K562 (cell line): ENCODE measurements around the gene JMJD1C. TPM values are rescaled to one million over a fixed set of nuclear protein-coding genes. Genes with fewer than 3 reads are reported as not detected.

Experiments used
- ATAC-seq: fragments of 200-7000 bp; cut with Tn5 transposase; 3 replicates; pipeline ENCODE4 v1.9.1; 2020; ENCODE audit warnings: moderate library complexity
- BruUV-seq: library from RNA; stranded (reverse); fragments of 400-500 nt; replicated peaks from 2 replicates; lab custom pipeline; 2021; lab: Mats Ljungman, UMichigan
- CTCF ChIA-PET: fragments of 300-600 bp; formaldehyde crosslinking; extraction: SDS; loops from one replicate; lab custom pipeline; 2021; ENCODE audit warnings: low intra/inter-chr PET ratio; lab: Yijun Ruan, JAX
- POLR2A ChIA-PET: fragments of 300-600, 350-650 bp; sonication (Branson Sonifier 250); formaldehyde crosslinking; extraction: SDS; loops from one replicate; lab custom pipeline; 2021; ENCODE audit warnings: antibody characterized with exemption, inconsistent platforms; lab: Yijun Ruan, JAX
- DNase-seq, 4 experiments: peaks; one replicate each; pipeline versions ENCODE4 v3.0.0 to v3.0.0-alpha.2; 2011 to 2018; ENCODE audit warnings: low spot score in 3 of 4, mixed read lengths in 3 of 4; ENCODE audit errors: extremely low read depth in 1 of 4
- FAIRE-seq: peaks from 2 replicates; lab custom pipeline; 2011; peaks lifted over from hg19 to GRCh38; lab: Jason Lieb, UNC
- H2AFZ ChIP-seq: 2 replicates; pipeline ENCODE4 v1.6.0; 2011; ENCODE audit warnings: low read depth, low read length, control low read depth, inconsistent platforms
- H3K27ac ChIP-seq: fragments of 200-600 bp; 3 replicates; pipeline ENCODE4 v1.8.0; 2011; ENCODE audit warnings: low read depth, mild to moderate bottlenecking, control low read depth, inconsistent platforms, low read length, moderate library complexity, mixed read lengths; ENCODE audit errors: extremely low read depth
- H3K27me3 ChIP-seq, 2 experiments: fragments of 300-600 bp in 1 of 2; 2 replicates in 1 of 2; 3 replicates in 1 of 2; pipeline versions ENCODE4 v1.6.0 to v1.8.0; 2011; ENCODE audit warnings: inconsistent platforms in 2 of 2, low read length in 2 of 2, mild to moderate bottlenecking in 1 of 2, mixed read lengths in 1 of 2, moderate library complexity in 1 of 2; ENCODE audit not compliant: control insufficient read depth in 2 of 2, insufficient read depth in 2 of 2
- H3K36me3 ChIP-seq: fragments of 300-600 bp; 3 replicates; pipeline ENCODE4 v1.8.0; 2011; ENCODE audit warnings: mild to moderate bottlenecking, low read length, inconsistent platforms; ENCODE audit not compliant: control insufficient read depth, insufficient read depth
- H3K4me1 ChIP-seq, 2 experiments: fragments of 200-600 bp in 1 of 2; replicated peaks in 1 of 2; 2 replicates in 1 of 2; 3 replicates in 1 of 2; pipeline versions ENCODE4 v1.5.1 to v1.8.0; 2011; ENCODE audit warnings: inconsistent platforms in 2 of 2, low read length in 2 of 2, mild to moderate bottlenecking in 1 of 2, mixed read lengths in 1 of 2, moderate library complexity in 1 of 2; ENCODE audit not compliant: control insufficient read depth in 2 of 2, insufficient read depth in 2 of 2
- H3K4me2 ChIP-seq: 2 replicates; pipeline ENCODE4 v1.6.1; 2011; ENCODE audit warnings: low read length, control low read depth, inconsistent platforms, mixed read lengths; ENCODE audit not compliant: insufficient read depth
- H3K4me3 ChIP-seq: fragments of 200-600 bp; sonication (generic), shearing (Covaris generic); 2 replicates; pipeline ENCODE4 v1.5.1; 2016; ENCODE audit warnings: control low read depth, inconsistent platforms
- H3K79me2 ChIP-seq: fragments of 200-600 bp; 3 replicates; pipeline ENCODE4 v1.8.0; 2011; ENCODE audit warnings: low read length, inconsistent platforms; ENCODE audit not compliant: control insufficient read depth, insufficient read depth
- H3K9ac ChIP-seq, 2 experiments: 2 replicates each; pipeline versions ENCODE4 v1.6.0 to v1.6.1; 2011; ENCODE audit warnings: low read depth in 2 of 2, low read length in 2 of 2, control low read depth in 1 of 2, inconsistent platforms in 1 of 2, mild to moderate bottlenecking in 1 of 2, mixed read lengths in 1 of 2; ENCODE audit not compliant: insufficient read depth in 1 of 2
- H3K9me1 ChIP-seq: one replicate; pipeline ENCODE4 v1.6.0; 2011; ENCODE audit warnings: inconsistent platforms, mild to moderate bottlenecking, low read length, moderate library complexity; ENCODE audit not compliant: control insufficient read depth, insufficient read depth
- H3K9me3 ChIP-seq: replicated peaks from 2 replicates; pipeline ENCODE4 v1.5.1; 2011; ENCODE audit warnings: low read depth, low read length, inconsistent platforms; ENCODE audit not compliant: control insufficient read depth, insufficient read depth
- H4K20me1 ChIP-seq: replicated peaks from 2 replicates; pipeline ENCODE4 v1.6.1; 2011; ENCODE audit warnings: low read length, inconsistent platforms, mixed read lengths; ENCODE audit not compliant: control insufficient read depth, insufficient read depth
- MEF2D ChIP-seq: conservative IDR thresholded peaks from 2 replicates; pipeline ENCODE4 v1.6.1; 2016; ENCODE audit warnings: low read depth, missing genetic modification characterization, missing compliant biosample characterization
- MEIS2 ChIP-seq: fragments of 450-650 bp; IDR thresholded peaks from 2 replicates; pipeline ENCODE4 v1.6.1; 2014; ENCODE audit warnings: mild to moderate bottlenecking; ENCODE audit not compliant: partially characterized antibody
- PBX2 ChIP-seq, 2 experiments: IDR thresholded peaks in 1 of 2; conservative IDR thresholded peaks in 1 of 2; 2 replicates each; pipeline ENCODE4 v1.6.1; 2016; ENCODE audit warnings: low read depth in 2 of 2, mild to moderate bottlenecking in 1 of 2, missing compliant biosample characterization in 1 of 2, missing genetic modification characterization in 1 of 2, moderate library complexity in 1 of 2
- WGBS: fragments of 100-300 bp; shearing (Covaris generic); methylation state at CpG from one replicate; pipeline ENCODE4 v1.1.6; 2016; ENCODE audit warnings: low coverage, mixed read lengths; ENCODE audit not compliant: insufficient coverage; ENCODE audit errors: missing lambda C conversion rate; 5-methylcytosine and 5-hydroxymethylcytosine counted together
- in situ Hi-C: fragments of 300-500 bp; cut with MboI; formaldehyde crosslinking; loops from 4 replicates; pipeline ENCODE4 v1.15.0; 2018; ENCODE audit warnings: inconsistent platforms, mixed read lengths
- intact Hi-C: fragments of 100-400 bp; cut with micrococcal nuclease; formaldehyde crosslinking; loops from 2 replicates; pipeline ENCODE4 v1.14.2; 2022
- polyA plus RNA-seq, 8 experiments: library from polyadenylated mRNA; depleted of rRNA in 4 of 8; stranded (reverse) in 5 of 8; unstranded in 3 of 8; fragments of >200 nt; fragmentation: Nextera tagmentation in 2 of 8; fragmentation: Illumina TruSeq in 1 of 8; extraction: Ambion mirVana in 2 of 8; extraction: Trizol in 1 of 8; gene quantifications; 2 replicates each; pipeline versions ENCODE4 v1.2.1 to v1.2.3, GENCODE V29; 2011 to 2014; ENCODE audit warnings: inconsistent platforms in 1 of 8, missing spikeins in 1 of 8
- total RNA-seq, 7 experiments: library from RNA; depleted of rRNA in 6 of 7; stranded (reverse); fragments of >200 nt in 6 of 7; fragmentation: Illumina TruSeq in 2 of 7; extraction: Trizol in 2 of 7; gene quantifications; 2 replicates each; pipeline versions ENCODE4 v1.2.1 to v1.2.3, GENCODE V29; 2011 to 2021; ENCODE audit warnings: low replicate concordance in 1 of 7
- TF ChIP-seq, protein P1 (sequence below): sonication (generic); formaldehyde crosslinking; IDR thresholded peaks from 2 replicates; pipeline ENCODE4 v1.8.1; 2023; ENCODE audit warnings: mild to moderate bottlenecking, missing genetic modification reagents
- TF ChIP-seq, protein P2 (sequence below): fragments of 450-650 bp; IDR thresholded peaks from 2 replicates; pipeline ENCODE4 v1.6.1; 2016

JMJD1C gene
- total and polyA plus RNA-seq, 9 of the 15 experiments (the other 6 are each of a cell fraction or from before 2014, with no cell fraction given): 25.3 to 68.0 (median 47.2) TPM

DNA sequence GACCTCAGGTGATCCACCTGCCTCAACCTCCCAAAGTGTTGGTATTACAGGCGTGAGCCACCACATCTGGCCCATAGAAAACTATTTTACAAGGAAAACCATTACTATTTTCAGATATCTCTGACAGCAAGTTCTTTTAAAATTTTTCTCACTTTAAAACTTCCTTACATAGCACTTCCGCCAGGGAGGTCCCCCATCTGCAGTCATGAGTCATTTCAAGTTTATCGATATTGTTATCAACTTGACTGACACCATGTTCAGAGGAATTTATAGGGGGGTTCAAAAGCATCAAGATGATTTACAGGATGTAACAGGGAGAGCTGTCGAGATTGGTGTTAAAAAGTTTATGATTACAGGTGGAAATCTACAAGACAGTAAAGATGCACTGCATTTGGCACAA lies 243.8 kb downstream of the JMJD1C start:
- Histone ChIP-seq H3K9me3 (no peaks in the 10 kb centered on the region), H3K4me1 (peaks cover 10 to 13% of the 10 kb centered on the region in 2 experiments), H2AFZ (no peak overlapping the region), H3K9me1 (no peaks in the 10 kb centered on the region), H3K4me2 (no peak overlapping the region), H3K9ac (no peak overlapping the region), H3K27ac (no peak overlapping the region), H3K36me3 (no peaks in the 10 kb centered on the region; the same call in 2 of the 3 replicates), H3K27me3 (no peaks in the 10 kb centered on the region), H3K4me3 (no peak overlapping the region), H4K20me1 (no peaks in the 10 kb centered on the region), H3K79me2 (peaks cover 75% of the 10 kb centered on the region)
- 53% methylated on average over 4 of the region's 4 CpGs for WGBS
- ChIA-PET CTCF (no interaction called here), POLR2A (no interaction called here)
- BruUV-seq: no TSS peak
- ATAC-seq: no peak
- intact Hi-C loops (no loop called here), in situ Hi-C loops (loop anchor here (25.0 kb wide), 1 partner anchor 415 kb away; no protein-coding TSS in a partner anchor)
- FAIRE-seq: no peak
- DNase-seq: no peak
- no peak for TF ChIP-seq MEF2D (tag)
- TF ChIP-seq, protein P1, sequence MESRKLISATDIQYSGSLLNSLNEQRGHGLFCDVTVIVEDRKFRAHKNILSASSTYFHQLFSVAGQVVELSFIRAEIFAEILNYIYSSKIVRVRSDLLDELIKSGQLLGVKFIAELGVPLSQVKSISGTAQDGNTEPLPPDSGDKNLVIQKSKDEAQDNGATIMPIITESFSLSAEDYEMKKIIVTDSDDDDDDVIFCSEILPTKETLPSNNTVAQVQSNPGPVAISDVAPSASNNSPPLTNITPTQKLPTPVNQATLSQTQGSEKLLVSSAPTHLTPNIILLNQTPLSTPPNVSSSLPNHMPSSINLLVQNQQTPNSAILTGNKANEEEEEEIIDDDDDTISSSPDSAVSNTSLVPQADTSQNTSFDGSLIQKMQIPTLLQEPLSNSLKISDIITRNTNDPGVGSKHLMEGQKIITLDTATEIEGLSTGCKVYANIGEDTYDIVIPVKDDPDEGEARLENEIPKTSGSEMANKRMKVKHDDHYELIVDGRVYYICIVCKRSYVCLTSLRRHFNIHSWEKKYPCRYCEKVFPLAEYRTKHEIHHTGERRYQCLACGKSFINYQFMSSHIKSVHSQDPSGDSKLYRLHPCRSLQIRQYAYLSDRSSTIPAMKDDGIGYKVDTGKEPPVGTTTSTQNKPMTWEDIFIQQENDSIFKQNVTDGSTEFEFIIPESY: 0 out of 2 replicates have a peak, but pooled peaks have one; percentile 8
- TF ChIP-seq MEIS2: peak; percentile 39
- no peak for TF ChIP-seq PBX2 (CRISPR knock-in tag; IDR thresholded peaks at IDR 0.05; ENCODE audit: low read depth)
- TF ChIP-seq PBX2 (tag; conservative IDR thresholded peaks at IDR 0.05; ENCODE audit: low read depth): peak; percentile 51
- TF ChIP-seq, protein P2, sequence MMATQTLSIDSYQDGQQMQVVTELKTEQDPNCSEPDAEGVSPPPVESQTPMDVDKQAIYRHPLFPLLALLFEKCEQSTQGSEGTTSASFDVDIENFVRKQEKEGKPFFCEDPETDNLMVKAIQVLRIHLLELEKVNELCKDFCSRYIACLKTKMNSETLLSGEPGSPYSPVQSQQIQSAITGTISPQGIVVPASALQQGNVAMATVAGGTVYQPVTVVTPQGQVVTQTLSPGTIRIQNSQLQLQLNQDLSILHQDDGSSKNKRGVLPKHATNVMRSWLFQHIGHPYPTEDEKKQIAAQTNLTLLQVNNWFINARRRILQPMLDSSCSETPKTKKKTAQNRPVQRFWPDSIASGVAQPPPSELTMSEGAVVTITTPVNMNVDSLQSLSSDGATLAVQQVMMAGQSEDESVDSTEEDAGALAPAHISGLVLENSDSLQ: peak; percentile 57
